GM19099 (cell line): Measurements from ENCODE around the gene RIOK1.

Experiments used
- POLR2A ChIP-seq: IDR thresholded peaks from 3 replicates; pipeline ENCODE4 v1.6.1; 2011; ENCODE audit warnings: low read depth; ENCODE audit not compliant: insufficient read length; ENCODE audit errors: extremely low read depth

RIOK1 gene

DNA sequence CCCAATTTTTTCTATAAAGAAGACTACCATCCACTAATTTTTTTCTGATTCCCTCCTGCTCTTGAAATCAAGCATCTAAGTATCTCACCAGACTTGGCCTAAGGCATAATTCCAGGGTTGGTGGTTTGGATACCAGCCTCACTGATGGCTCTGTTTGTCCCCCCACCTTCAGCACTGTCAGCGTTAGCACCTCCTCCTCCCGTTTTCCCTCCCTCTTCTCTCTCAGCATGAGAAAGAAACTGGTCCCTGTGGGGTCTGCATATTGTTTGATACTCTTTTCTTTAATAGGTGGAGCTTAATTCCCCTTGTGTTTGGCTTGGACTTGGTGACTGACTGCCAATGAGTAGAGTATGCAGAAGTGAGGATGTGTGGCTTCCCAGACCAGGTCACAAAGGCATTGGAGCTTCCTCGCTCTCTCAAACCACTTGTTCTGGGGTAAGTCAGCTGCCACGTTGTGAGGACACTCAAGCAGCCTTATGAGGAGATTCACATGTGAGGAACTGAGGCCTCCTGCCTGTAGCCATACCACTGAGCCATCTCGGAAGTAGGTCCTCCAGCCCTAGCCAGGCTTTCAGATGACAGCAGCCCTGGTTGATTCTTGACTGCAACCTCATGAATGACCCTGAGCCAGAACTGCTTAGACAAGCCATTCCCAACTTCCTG, 65.2 kb downstream of the RIOK1 start:
- no peak for TF ChIP-seq POLR2A

DNA sequence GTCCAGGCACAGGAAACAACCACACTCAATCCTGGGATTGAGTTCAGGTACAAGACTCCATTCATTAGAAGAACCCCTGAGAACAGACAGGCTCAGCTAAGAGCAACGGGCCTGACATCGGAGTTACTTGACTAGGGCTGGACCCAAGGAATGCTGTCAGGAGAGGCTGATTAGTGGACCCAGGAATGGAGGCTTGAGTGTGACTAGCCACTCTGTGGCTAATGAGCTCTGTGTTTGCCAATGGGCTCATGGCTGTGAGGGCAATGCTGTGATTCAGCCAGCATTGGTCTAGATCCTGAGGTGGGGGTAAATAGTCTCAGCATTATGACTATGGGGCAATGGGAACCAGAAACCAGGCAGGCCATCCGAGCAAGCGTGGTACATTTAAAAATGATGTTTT, 71.8 kb downstream of the RIOK1 start:
- TF ChIP-seq POLR2A, result no peak

DNA sequence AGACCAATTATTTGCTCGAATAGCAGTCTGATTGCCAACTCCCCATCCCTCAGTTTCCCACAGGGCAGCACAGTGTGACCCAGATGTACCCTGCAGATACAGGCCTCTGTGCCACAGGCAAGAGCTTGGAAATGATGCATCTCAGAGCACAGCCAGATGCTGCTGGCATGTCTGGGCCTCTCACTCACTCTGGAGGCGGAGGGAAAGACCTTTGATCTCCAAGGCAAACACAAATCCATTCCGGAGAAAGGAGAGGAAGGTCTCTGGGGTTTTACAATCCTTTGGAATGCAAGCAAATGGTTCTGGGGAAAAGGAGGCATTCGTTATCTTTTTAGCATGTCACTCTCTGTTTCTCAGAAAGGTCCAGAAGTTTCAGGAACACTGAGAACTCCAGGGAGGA, 74.2 kb downstream of the RIOK1 start:
- no peak for TF ChIP-seq POLR2A

DNA sequence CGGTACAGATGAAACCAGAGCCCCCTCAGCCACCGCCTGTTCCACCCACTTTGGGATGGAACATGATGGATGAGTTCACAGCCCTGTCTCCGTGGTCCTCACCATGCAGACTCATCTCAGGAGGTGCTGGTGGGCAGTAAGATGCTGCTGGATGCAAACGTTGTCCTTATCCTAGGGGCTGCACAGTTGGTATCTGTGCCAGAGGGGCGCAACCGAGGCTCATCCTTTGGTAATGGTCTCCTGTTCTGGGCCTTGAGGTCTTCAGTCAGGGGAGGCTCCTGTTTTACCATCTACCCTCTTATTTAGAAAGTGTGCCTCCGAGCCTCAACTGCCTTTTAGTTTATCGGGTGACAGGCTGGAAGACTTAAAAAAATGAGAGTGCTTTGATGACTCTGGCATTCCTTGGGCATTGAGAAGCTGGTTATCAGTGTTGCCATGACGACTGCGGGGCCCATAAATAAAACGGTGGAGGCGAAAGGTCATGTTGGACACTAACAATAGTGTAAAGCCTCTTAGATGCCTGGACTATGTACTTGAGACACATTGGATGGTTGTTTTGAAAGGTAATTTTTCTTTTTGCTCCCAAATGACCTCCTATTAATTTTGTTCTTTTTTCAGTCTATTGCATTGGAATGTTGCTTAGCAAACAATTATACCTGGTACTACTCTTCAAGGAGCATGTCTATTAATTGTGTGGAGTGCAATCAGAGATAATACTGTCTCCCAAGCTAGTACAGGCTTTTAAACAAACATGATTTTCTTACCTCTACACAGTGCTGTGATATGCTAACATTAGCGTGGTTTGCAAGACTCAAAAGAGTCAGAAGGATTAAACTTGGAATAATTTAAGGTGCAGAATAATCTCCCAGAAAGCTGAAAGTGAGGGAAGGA, 77.6 kb downstream of the RIOK1 start:
- TF ChIP-seq POLR2A, result no peak
